H1 (cell line): ENCODE results near the gene BLOC1S4. TPM values are rescaled to one million over a fixed set of nuclear protein-coding genes. Genes with fewer than 3 reads are reported as not detected.

Experiments used
- CTCF ChIA-PET: fragments of 300-600 bp; sonication (Branson Sonifier 250); formaldehyde crosslinking; loops from one replicate; lab custom pipeline; 2021; ENCODE audit not compliant: partially characterized antibody; lab: Charles Lee
- POLR2A ChIA-PET: fragments of 300-600 bp; sonication (Branson Sonifier 250); formaldehyde crosslinking; loops from one replicate; lab custom pipeline; 2021; ENCODE audit warnings: inconsistent platforms; ENCODE audit not compliant: partially characterized antibody; lab: Charles Lee
- DNase-seq, 2 experiments: peaks; one replicate each; pipeline versions ENCODE4 v3.0.0 to v3.0.0-alpha.2; 2010 to 2022; ENCODE audit warnings: low spot score in 2 of 2, low read depth in 1 of 2, mixed read lengths in 1 of 2
- FAIRE-seq: peaks from 2 replicates; lab custom pipeline; 2011; peaks lifted over from hg19 to GRCh38; lab: Jason Lieb, UNC
- H2AFZ ChIP-seq: 2 replicates; pipeline ENCODE4 v1.8.1; 2012; ENCODE audit warnings: low read length, inconsistent platforms
- H2AK5ac ChIP-seq: 2 replicates; pipeline ENCODE4 v1.6.1; 2013; ENCODE audit warnings: low read depth, low read length
- H2BK120ac ChIP-seq: replicated peaks from 2 replicates; pipeline ENCODE3; 2013; ENCODE audit warnings: low read depth, low read length, inconsistent platforms
- H2BK12ac ChIP-seq: 2 replicates; pipeline ENCODE4 v1.6.1; 2013; ENCODE audit warnings: low read depth, low read length
- H2BK15ac ChIP-seq: 2 replicates; pipeline ENCODE4 v1.6.1; 2013; ENCODE audit warnings: low read length
- H2BK20ac ChIP-seq: 2 replicates; pipeline ENCODE4 v1.6.1; 2013; ENCODE audit warnings: low read length
- H2BK5ac ChIP-seq: 2 replicates; pipeline ENCODE4 v1.6.1; 2013; ENCODE audit warnings: low read depth, low read length
- H3K14ac ChIP-seq: 2 replicates; pipeline ENCODE4 v1.6.1; 2013; ENCODE audit warnings: inconsistent platforms; ENCODE audit not compliant: insufficient read length
- H3K18ac ChIP-seq: 2 replicates; pipeline ENCODE4 v1.6.1; 2013; ENCODE audit warnings: low read length; ENCODE audit errors: extremely low read depth
- H3K23ac ChIP-seq: 2 replicates; pipeline ENCODE4 v1.6.1; 2013; ENCODE audit warnings: inconsistent platforms; ENCODE audit not compliant: insufficient read length
- H3K23me2 ChIP-seq: 2 replicates; pipeline ENCODE4 v1.6.1; 2013; ENCODE audit warnings: low read depth, low read length
- H3K27ac ChIP-seq: 2 replicates; pipeline ENCODE4 v1.6.1; 2011; ENCODE audit warnings: low read depth, low read length, inconsistent platforms
- H3K27me3 ChIP-seq, 4 experiments: replicated peaks in 1 of 4; 1 replicate in 1 of 4; 2 replicates in 3 of 4; pipeline versions ENCODE4 v1.6.1 to v1.8.1; 2011 to 2013; ENCODE audit warnings: low read length in 3 of 4, mild to moderate bottlenecking in 3 of 4, inconsistent platforms in 2 of 4, mixed read lengths in 2 of 4, moderate library complexity in 1 of 4; ENCODE audit not compliant: control insufficient read depth in 3 of 4, insufficient read depth in 3 of 4; ENCODE audit errors: extremely low read depth in 1 of 4
- H3K36me3 ChIP-seq, 4 experiments: 2 replicates each; pipeline versions ENCODE4 v1.6.1 to v1.8.1; 2011 to 2013; ENCODE audit warnings: mild to moderate bottlenecking in 4 of 4, low read length in 3 of 4, moderate library complexity in 2 of 4, control low read depth in 1 of 4, inconsistent platforms in 1 of 4; ENCODE audit not compliant: insufficient read depth in 4 of 4, control insufficient read depth in 2 of 4
- H3K4ac ChIP-seq: replicated peaks from 2 replicates; pipeline ENCODE3; 2013; ENCODE audit warnings: low read length, low read depth, mixed read lengths, inconsistent platforms; ENCODE audit not compliant: insufficient read length
- H3K4me1 ChIP-seq, 4 experiments: replicated peaks in 1 of 4; 1 replicate in 1 of 4; 2 replicates in 3 of 4; pipeline versions ENCODE4 v1.6.1 to v1.8.1; 2011 to 2013; ENCODE audit warnings: low read length in 3 of 4, inconsistent platforms in 2 of 4, mixed read lengths in 1 of 4; ENCODE audit not compliant: insufficient read depth in 4 of 4, control insufficient read depth in 3 of 4
- H3K4me2 ChIP-seq, 2 experiments: 2 replicates each; pipeline versions ENCODE4 v1.6.1 to v1.8.1; 2011 to 2013; ENCODE audit warnings: low read depth in 2 of 2, low read length in 2 of 2, control low read depth in 1 of 2, inconsistent platforms in 1 of 2, mild to moderate bottlenecking in 1 of 2; ENCODE audit not compliant: insufficient read depth in 1 of 2
- H3K4me3 ChIP-seq, 4 experiments: fragments of 200-600, 300-600 bp in 1 of 4; sonication (generic), shearing (Covaris generic), sonication (Bioruptor Twin) in 1 of 4; 2 replicates each; pipeline versions ENCODE4 v1.5.1 to v1.8.1; 2011 to 2016; ENCODE audit warnings: low read length in 4 of 4, low read depth in 3 of 4, control low read depth in 2 of 4, inconsistent platforms in 2 of 4, mild to moderate bottlenecking in 2 of 4, mixed read lengths in 1 of 4, moderate library complexity in 1 of 4; ENCODE audit not compliant: insufficient read depth in 2 of 4; ENCODE audit errors: extremely low read depth in 1 of 4
- H3K56ac ChIP-seq: replicated peaks from 2 replicates; pipeline ENCODE3; 2013; ENCODE audit warnings: low read depth, mild to moderate bottlenecking, mixed read lengths, low read length, inconsistent platforms; ENCODE audit not compliant: insufficient read length
- H3K79me1 ChIP-seq: 2 replicates; pipeline ENCODE4 v1.6.1; 2013; ENCODE audit warnings: low read depth, low read length, control low read depth
- H3K79me2 ChIP-seq, 2 experiments: 2 replicates each; pipeline versions ENCODE4 v1.6.1 to v1.8.1; 2012 to 2013; ENCODE audit warnings: low read length in 2 of 2, mild to moderate bottlenecking in 2 of 2, inconsistent platforms in 1 of 2; ENCODE audit not compliant: insufficient read depth in 2 of 2, control insufficient read depth in 1 of 2
- H3K9ac ChIP-seq, 4 experiments: replicated peaks in 1 of 4; 1 replicate in 1 of 4; 2 replicates in 3 of 4; pipeline versions ENCODE4 v1.6.1 to v1.8.1; 2011 to 2013; ENCODE audit warnings: low read depth in 3 of 4, low read length in 3 of 4, control low read depth in 2 of 4, mild to moderate bottlenecking in 2 of 4, moderate library complexity in 2 of 4, inconsistent platforms in 1 of 4; ENCODE audit errors: extremely low read depth in 1 of 4
- H3K9me3 ChIP-seq, 2 experiments: 2 replicates each; pipeline versions ENCODE4 v1.6.1 to v1.8.1; 2012 to 2013; ENCODE audit warnings: mild to moderate bottlenecking in 2 of 2, moderate library complexity in 2 of 2, control low read depth in 1 of 2, inconsistent platforms in 1 of 2, low read depth in 1 of 2, low read length in 1 of 2, mixed read lengths in 1 of 2; ENCODE audit not compliant: insufficient read depth in 2 of 2
- H4K20me1 ChIP-seq, 2 experiments: replicated peaks in 1 of 2; 2 replicates each; pipeline versions ENCODE3 to v1.8.1; 2011 to 2013; ENCODE audit warnings: inconsistent platforms in 2 of 2, low read length in 2 of 2, mild to moderate bottlenecking in 1 of 2; ENCODE audit not compliant: insufficient read depth in 2 of 2, control insufficient read depth in 1 of 2
- H4K5ac ChIP-seq: 2 replicates; pipeline ENCODE4 v1.6.1; 2013; ENCODE audit warnings: low read length, low read depth, mixed read lengths, inconsistent platforms; ENCODE audit not compliant: insufficient read length
- H4K8ac ChIP-seq: 2 replicates; pipeline ENCODE4 v1.8.0; 2013; ENCODE audit warnings: mild to moderate bottlenecking, moderate library complexity, low read length, inconsistent platforms; ENCODE audit not compliant: insufficient read depth; ENCODE audit errors: extremely low read depth
- H4K91ac ChIP-seq: replicated peaks from 2 replicates; pipeline ENCODE3; 2013; ENCODE audit warnings: low read length, mixed read lengths, inconsistent platforms; ENCODE audit not compliant: insufficient read length
- BACH1 ChIP-seq: IDR thresholded peaks from 2 replicates; pipeline ENCODE4 v1.6.1; 2012; ENCODE audit warnings: low read length, improper control_type of control experiment
- BCL11A ChIP-seq, 2 experiments: IDR thresholded peaks; one replicate each; pipeline ENCODE4 v1.6.1; 2011; ENCODE audit warnings: low read depth in 2 of 2, low read length in 2 of 2, mild to moderate bottlenecking in 2 of 2
- CEBPB ChIP-seq: IDR thresholded peaks from 2 replicates; pipeline ENCODE4 v1.6.1; 2012; ENCODE audit warnings: low read depth, low read length
- EGR1 ChIP-seq: IDR thresholded peaks from 2 replicates; pipeline ENCODE4 v1.6.1; 2011; ENCODE audit warnings: low read depth, low read length, borderline replicate concordance
- SIN3A ChIP-seq, 2 experiments: IDR thresholded peaks in 1 of 2; conservative IDR thresholded peaks in 1 of 2; 2 replicates each; pipeline ENCODE4 v1.6.1; 2011 to 2012; ENCODE audit warnings: low read length in 2 of 2, improper control_type of control experiment in 1 of 2, low read depth in 1 of 2, mild to moderate bottlenecking in 1 of 2
- TBP ChIP-seq: IDR thresholded peaks from 2 replicates; pipeline ENCODE4 v1.6.1; 2011; ENCODE audit warnings: low read depth, low read length, improper control_type of control experiment
- ZNF274 ChIP-seq: IDR thresholded peaks from 2 replicates; pipeline ENCODE4 v1.7.0; 2012; ENCODE audit warnings: low read length, borderline replicate concordance; ENCODE audit errors: extremely low read depth
- WGBS, 2 experiments: shearing (Covaris generic) in 1 of 2; methylation state at CpG; one replicate each; pipeline versions ENCODE4 v1.1.6 to v1.1.7; 2013 to 2015; ENCODE audit warnings: low lambda C conversion rate in 2 of 2, mixed read lengths in 2 of 2, inconsistent platforms in 1 of 2, low coverage in 1 of 2, missing lambda C conversion rate in 1 of 2; ENCODE audit not compliant: insufficient replicate concordance in 2 of 2, insufficient coverage in 1 of 2, insufficient read length in 1 of 2; ENCODE audit errors: extremely low coverage in 1 of 2, missing lambda C conversion rate in 1 of 2; 5-methylcytosine and 5-hydroxymethylcytosine counted together
- polyA plus RNA-seq, 7 experiments: library from polyadenylated mRNA; depleted of rRNA in 3 of 7; stranded (reverse) in 5 of 7; unstranded in 2 of 7; fragments of >200 nt in 5 of 7; fragments of 200-250 nt in 2 of 7; gene quantifications; 1 replicate in 5 of 7; 2 replicates in 1 of 7; 4 replicates in 1 of 7; pipeline versions ENCODE4 v1.2.1 to v1.2.3, GENCODE V29; 2011 to 2013; ENCODE audit warnings: missing spikeins in 2 of 7, mixed read lengths in 2 of 7
- total RNA-seq: library from RNA; stranded (reverse); fragmentation: NEBNext Ultra II Directional; extraction: Animal tissue kit (Norgen Biotek cat#: 25700); gene quantifications from 2 replicates; pipeline ENCODE4 v1.2.1, GENCODE V29; 2021
- TF ChIP-seq, protein P1 (sequence below): IDR thresholded peaks from 2 replicates; pipeline ENCODE4 v1.6.1; 2011; ENCODE audit warnings: low read length, improper control_type of control experiment

BLOC1S4 gene
- total and polyA plus RNA-seq, 2 of the 8 experiments (the other 6 are each of a cell fraction or from before 2014, with no cell fraction given), result 19.1 to 27.8 TPM

DNA sequence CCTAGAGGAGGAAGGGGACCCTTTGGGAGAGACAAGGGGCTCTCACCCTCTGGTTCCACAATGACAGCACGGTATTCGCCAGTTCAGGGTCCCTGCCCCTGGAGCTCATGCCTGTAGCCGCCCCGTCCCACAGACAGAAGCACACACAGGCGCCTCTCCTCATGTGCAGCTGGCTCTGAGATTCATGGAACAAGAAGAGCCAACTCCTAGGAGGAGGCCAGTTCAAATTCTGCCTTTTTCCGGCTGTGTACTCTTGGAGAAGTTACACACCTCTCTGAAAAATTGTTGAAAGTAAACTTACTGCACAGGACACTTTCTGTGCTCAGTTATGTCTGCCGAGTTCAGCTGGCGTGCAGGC, 15.3 kb downstream of the BLOC1S4 start:
- Histone ChIP-seq H3K4me2 (no peak overlapping the region), H3K36me3 (no peaks in the 10 kb centered on the region), H3K23me2 (no peaks in the 10 kb centered on the region), H3K27ac (no peak overlapping the region), H2BK5ac (no peak overlapping the region), H2BK15ac (no peak overlapping the region), H3K14ac (no peak overlapping the region), H3K27me3 (no peaks in the 10 kb centered on the region), H3K9ac (no peak overlapping the region), H3K9me3 (no peaks in the 10 kb centered on the region), H3K56ac (no peak overlapping the region), H4K20me1 (no peaks in the 10 kb centered on the region), H2BK120ac (no peak overlapping the region), H2AK5ac (no peak overlapping the region), H3K4ac (no peak overlapping the region), H3K23ac (no peak overlapping the region), H2AFZ (0 out of 2 replicates have a peak overlapping the region, but pooled peaks have one; percentile 14), H2BK12ac (no peak overlapping the region), H4K5ac (no peak overlapping the region), H3K18ac (no peak overlapping the region), H4K91ac (no peak overlapping the region), H3K4me3 (no peak overlapping the region), H3K79me2 (no peaks in the 10 kb centered on the region), H4K8ac (no peak overlapping the region), H2BK20ac (no peak overlapping the region)
- FAIRE-seq, result no peak
- ChIA-PET CTCF (interaction anchor here (0.9 to 3.9 kb wide), 4 partner anchors 11 to 555 kb away, joined by 3 to 20 read pairs (median 8); no protein-coding TSS in a partner anchor), POLR2A (no interaction called here)
- DNase-seq, result no peak
- WGBS, 2 experiments, result 86% methylated on average over 8 of the region's 8 CpGs; no CpG with 5 or more reads in 1 of the 2 experiments
- TF ChIP-seq CEBPB (no peak), TBP (no peak), EGR1 (no peak), ZNF274 (no peak), SIN3A (conservative IDR thresholded peaks at IDR 0.05 in 1 of 2, IDR thresholded peaks at IDR 0.05 in 1 of 2; ENCODE audit: low read depth in 1 of 2, low read length in 2 of 2) (no peak), BACH1 (no peak), BCL11A (IDR thresholded peaks at IDR 0.05; ENCODE audit: low read depth in 2 of 2, low read length in 2 of 2) (no peak)
- TF ChIP-seq, protein P1, sequence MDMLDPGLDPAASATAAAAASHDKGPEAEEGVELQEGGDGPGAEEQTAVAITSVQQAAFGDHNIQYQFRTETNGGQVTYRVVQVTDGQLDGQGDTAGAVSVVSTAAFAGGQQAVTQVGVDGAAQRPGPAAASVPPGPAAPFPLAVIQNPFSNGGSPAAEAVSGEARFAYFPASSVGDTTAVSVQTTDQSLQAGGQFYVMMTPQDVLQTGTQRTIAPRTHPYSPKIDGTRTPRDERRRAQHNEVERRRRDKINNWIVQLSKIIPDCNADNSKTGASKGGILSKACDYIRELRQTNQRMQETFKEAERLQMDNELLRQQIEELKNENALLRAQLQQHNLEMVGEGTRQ, result no peak
- TF ChIP-seq, all 59 proteins: peak for 0
- peaks cover 0 to 13% (median 6%) of the 10 kb centered on the region in 4 experiments; a peak in 4 of 7 replicates for H3K4me1 ChIP-seq
- no peaks in the 10 kb centered on the region for H3K79me1 ChIP-seq
